GM12873 (cell line): ENCODE results near the gene POU3F2.

Experiments used
- CTCF ChIP-seq: IDR thresholded peaks from 2 replicates; pipeline ENCODE4 v1.5.1; 2012; ENCODE audit warnings: low read depth, mild to moderate bottlenecking, moderate library complexity, low read length, control low read depth; ENCODE audit not compliant: insufficient read depth; ENCODE audit errors: missing control alignments

The POU3F2 gene

GRCh38 chr6:98808541-98809210, 25.7 kb upstream of the POU3F2 start:
- TF ChIP-seq CTCF, result no peak

- no peak for TF ChIP-seq CTCF
Observed at GRCh38 chr6:98812220-98812619, 22.2 kb upstream of the POU3F2 start.

GRCh38 chr6:98816799-98817198, 17.6 kb upstream of the POU3F2 start:
- no peak for TF ChIP-seq CTCF

- no peak for TF ChIP-seq CTCF
Observed at GRCh38 chr6:98821756-98822405, 12.5 kb upstream of the POU3F2 start.

- no peak for TF ChIP-seq CTCF
Observed at GRCh38 chr6:98823428-98824161, 10.8 kb upstream of the POU3F2 start.

- TF ChIP-seq CTCF, result no peak
Observed at GRCh38 chr6:98824162-98824901, 10.0 kb upstream of the POU3F2 start.

GRCh38 chr6:98824902-98825599, 9.3 kb upstream of the POU3F2 start:
- TF ChIP-seq CTCF, result no peak
